H9 (cell line): ENCODE measurements around the gene FAM53B. TPM values are rescaled to one million over a fixed set of nuclear protein-coding genes. Genes with fewer than 3 reads are reported as not detected.

Experiments used
- DNase-seq: peaks from one replicate; pipeline ENCODE4 v3.0.0-alpha.2; 2017
- H2AFZ ChIP-seq: one replicate; pipeline ENCODE4 v1.6.1; 2013; ENCODE audit warnings: mild to moderate bottlenecking, low read length, control low read depth, moderate library complexity
- H2AK5ac ChIP-seq: 2 replicates; pipeline ENCODE4 v1.6.1; 2013; ENCODE audit warnings: low read length, control low read depth, mixed read lengths; ENCODE audit not compliant: insufficient read length
- H2BK120ac ChIP-seq: one replicate; pipeline ENCODE4 v1.6.1; 2013; ENCODE audit warnings: low read depth, mild to moderate bottlenecking, low read length, control low read depth, inconsistent platforms; ENCODE audit not compliant: poor library complexity, severe bottlenecking
- H2BK12ac ChIP-seq: 2 replicates; pipeline ENCODE4 v1.6.1; 2013; ENCODE audit warnings: low read length, control low read depth, mixed read lengths, low read depth; ENCODE audit not compliant: insufficient read length
- H2BK15ac ChIP-seq: 2 replicates; pipeline ENCODE4 v1.6.1; 2013; ENCODE audit warnings: low read depth, low read length, control low read depth
- H2BK20ac ChIP-seq: one replicate; pipeline ENCODE4 v1.6.1; 2013; ENCODE audit warnings: low read depth, mild to moderate bottlenecking, low read length, control low read depth, inconsistent platforms; ENCODE audit not compliant: poor library complexity, severe bottlenecking
- H2BK5ac ChIP-seq: 2 replicates; pipeline ENCODE4 v1.6.1; 2013; ENCODE audit warnings: low read length, control low read depth, mixed read lengths; ENCODE audit not compliant: insufficient read length
- H3K14ac ChIP-seq: 2 replicates; pipeline ENCODE4 v1.6.1; 2013; ENCODE audit warnings: low read length, control low read depth; ENCODE audit not compliant: insufficient read depth
- H3K18ac ChIP-seq: 2 replicates; pipeline ENCODE4 v1.6.1; 2013; ENCODE audit warnings: low read depth, mild to moderate bottlenecking, mixed read lengths, low read length, control low read depth; ENCODE audit not compliant: insufficient read length
- H3K23ac ChIP-seq: 2 replicates; pipeline ENCODE4 v1.6.1; 2013; ENCODE audit warnings: low read length, control low read depth, mixed read lengths, low read depth; ENCODE audit not compliant: insufficient read length
- H3K23me2 ChIP-seq: 2 replicates; pipeline ENCODE4 v1.6.1; 2013; ENCODE audit warnings: low read depth, mild to moderate bottlenecking, mixed read lengths, low read length, control low read depth; ENCODE audit not compliant: insufficient read length, poor library complexity, severe bottlenecking
- H3K27ac ChIP-seq: 2 replicates; pipeline ENCODE4 v1.5.1; 2013; ENCODE audit warnings: low read length, control low read depth, mixed read lengths, low read depth; ENCODE audit not compliant: insufficient read length
- H3K27me3 ChIP-seq: 2 replicates; pipeline ENCODE4 v1.6.1; 2013; ENCODE audit warnings: low read length, control low read depth, inconsistent platforms; ENCODE audit not compliant: insufficient read depth
- H3K4ac ChIP-seq: 2 replicates; pipeline ENCODE4 v1.6.1; 2013; ENCODE audit warnings: low read depth, mild to moderate bottlenecking, control low read depth, inconsistent platforms, low read length, moderate library complexity
- H3K4me1 ChIP-seq: 2 replicates; pipeline ENCODE4 v1.6.1; 2013; ENCODE audit warnings: low read length, control low read depth, inconsistent platforms; ENCODE audit not compliant: insufficient read depth
- H3K4me2 ChIP-seq: 2 replicates; pipeline ENCODE4 v1.6.1; 2013; ENCODE audit warnings: low read length, control low read depth, mixed read lengths; ENCODE audit not compliant: insufficient read length, insufficient read depth
- H3K56ac ChIP-seq: 2 replicates; pipeline ENCODE4 v1.6.1; 2013; ENCODE audit warnings: low read depth, mild to moderate bottlenecking, mixed read lengths, low read length, control low read depth; ENCODE audit not compliant: insufficient read length
- H3K79me1 ChIP-seq: 2 replicates; pipeline ENCODE4 v1.6.1; 2013; ENCODE audit warnings: low read depth, mild to moderate bottlenecking, moderate library complexity, low read length, control low read depth, inconsistent platforms; ENCODE audit not compliant: insufficient read depth, poor library complexity, severe bottlenecking
- H3K79me2 ChIP-seq: 2 replicates; pipeline ENCODE4 v1.6.1; 2013; ENCODE audit warnings: low read length, control low read depth, inconsistent platforms; ENCODE audit not compliant: insufficient read depth
- H3K9ac ChIP-seq: 2 replicates; pipeline ENCODE4 v1.6.1; 2013; ENCODE audit warnings: low read length, control low read depth, mixed read lengths; ENCODE audit not compliant: insufficient read length; ENCODE audit errors: extremely low read depth
- H3K9me3 ChIP-seq: one replicate; pipeline ENCODE4 v1.6.1; 2013; ENCODE audit warnings: low read depth, low read length, inconsistent platforms; ENCODE audit not compliant: control insufficient read depth
- H3T11ph ChIP-seq: one replicate; pipeline ENCODE4 v1.6.1; 2013; ENCODE audit warnings: mild to moderate bottlenecking, low read length, control low read depth, inconsistent platforms
- H4K20me1 ChIP-seq: one replicate; pipeline ENCODE4 v1.6.1; 2013; ENCODE audit not compliant: control insufficient read depth, insufficient read length, insufficient read depth
- H4K5ac ChIP-seq: 2 replicates; pipeline ENCODE4 v1.6.1; 2013; ENCODE audit warnings: low read depth, mild to moderate bottlenecking, mixed read lengths, low read length, control low read depth; ENCODE audit not compliant: insufficient read length
- H4K8ac ChIP-seq: replicated peaks from 2 replicates; pipeline ENCODE4 v1.6.1; 2013; ENCODE audit warnings: low read length, control low read depth, mixed read lengths, low read depth; ENCODE audit not compliant: insufficient read length
- H4K91ac ChIP-seq: 2 replicates; pipeline ENCODE4 v1.6.1; 2013; ENCODE audit warnings: low read depth, mild to moderate bottlenecking, moderate library complexity, mixed read lengths, low read length, control low read depth; ENCODE audit not compliant: insufficient read length
- H3K27ac Mint-ChIP-seq, 3 experiments: 2 replicates in 2 of 3; 3 replicates in 1 of 3; pipeline ENCODE4 v1.8.0; 2020 to 2021; ENCODE audit warnings: mixed read lengths in 3 of 3, mild to moderate bottlenecking in 1 of 3, moderate library complexity in 1 of 3
- H3K27me3 Mint-ChIP-seq: 2 replicates; pipeline ENCODE4 v1.8.0; 2021; ENCODE audit warnings: low read depth, mild to moderate bottlenecking, moderate library complexity, mixed read lengths
- H3K36me3 Mint-ChIP-seq, 3 experiments: 2 replicates in 2 of 3; 3 replicates in 1 of 3; pipeline ENCODE4 v1.8.0; 2020 to 2021; ENCODE audit warnings: low read depth in 3 of 3, mixed read lengths in 3 of 3; ENCODE audit not compliant: insufficient read depth in 1 of 3
- H3K4me1 Mint-ChIP-seq, 2 experiments: 2 replicates each; pipeline ENCODE4 v1.8.0; 2020; ENCODE audit warnings: mixed read lengths in 2 of 2
- H3K4me3 Mint-ChIP-seq, 2 experiments: 2 replicates in 1 of 2; 3 replicates in 1 of 2; pipeline ENCODE4 v1.8.0; 2020 to 2021; ENCODE audit warnings: mild to moderate bottlenecking in 2 of 2, mixed read lengths in 2 of 2, moderate library complexity in 1 of 2
- H3K9me3 Mint-ChIP-seq, 2 experiments: 2 replicates in 1 of 2; 3 replicates in 1 of 2; pipeline ENCODE4 v1.8.0; 2020; ENCODE audit warnings: mild to moderate bottlenecking in 2 of 2, mixed read lengths in 2 of 2, moderate library complexity in 1 of 2
- CTCF ChIP-seq: fragments of 200-600 bp; sonication (generic); conservative IDR thresholded peaks from 3 replicates; pipeline ENCODE4 v1.8.0; 2021; ENCODE audit warnings: antibody characterized with exemption, mild to moderate bottlenecking
- WGBS: extraction: QIAGEN DNeasy Blood & Tissue Kit; methylation state at CpG from one replicate; pipeline ENCODE4 v1.1.7; 2013; ENCODE audit warnings: missing lambda C conversion rate, low lambda C conversion rate, mixed read lengths; ENCODE audit not compliant: insufficient read length; ENCODE audit errors: extremely low coverage; 5-methylcytosine and 5-hydroxymethylcytosine counted together
- total RNA-seq: library from RNA; stranded (reverse); gene quantifications from 2 replicates; pipeline ENCODE4 v1.2.1, GENCODE V29; 2021

FAM53B gene
- total RNA-seq, 1 experiment from 2014 or later = 11.5 TPM

- Mint-ChIP-seq H3K4me3 (peak overlapping the region; percentile 88 to 95), H3K27ac (no peak overlapping the region), H3K36me3 (no peaks in the 10 kb centered on the region; a peak in 1 of 7 replicates), H3K27me3 (peaks cover 44% of the 10 kb centered on the region), H3K9me3 (no peaks in the 10 kb centered on the region), H3K4me1 (peaks cover 65 to 68% of the 10 kb centered on the region in 2 experiments)
- DNase-seq = no peak
- no peak overlapping the region for H2AK5ac ChIP-seq
- no peak overlapping the region for H3K27ac ChIP-seq
- H2BK120ac ChIP-seq = no peak overlapping the region
- no peak for TF ChIP-seq CTCF
- no CpG with 5 or more reads among the region's 9 CpGs for WGBS
- H4K5ac ChIP-seq = no peak overlapping the region
- H4K8ac ChIP-seq = no peak overlapping the region
- no peaks in the 10 kb centered on the region; the same call in 1 of the 2 replicates for H3K79me2 ChIP-seq
- H3K9me3 ChIP-seq = no peaks in the 10 kb centered on the region
- no peak overlapping the region for H2BK15ac ChIP-seq
- no peak overlapping the region for H3K14ac ChIP-seq
- peaks cover 18% of the 10 kb centered on the region; the same call in 1 of the 2 replicates for H3K4me1 ChIP-seq
- peaks cover 9% of the 10 kb centered on the region for H3K23me2 ChIP-seq
- no peak overlapping the region for H3K56ac ChIP-seq
- peaks cover 6% of the 10 kb centered on the region; the same call in 1 of the 2 replicates for H3K27me3 ChIP-seq
- H3K23ac ChIP-seq = no peak overlapping the region
- no peak overlapping the region for H3K4ac ChIP-seq
- H2AFZ ChIP-seq = no peak overlapping the region
- H3K18ac ChIP-seq = no peak overlapping the region
- no peak overlapping the region for H3K9ac ChIP-seq
- no peaks in the 10 kb centered on the region for H3K79me1 ChIP-seq
- H3K4me2 ChIP-seq = peak overlapping the region; percentile 88
- H3T11ph ChIP-seq = no peak overlapping the region
- H2BK5ac ChIP-seq = no peak overlapping the region
- H4K91ac ChIP-seq = no peak overlapping the region
- H2BK12ac ChIP-seq = no peak overlapping the region
- no peak overlapping the region for H2BK20ac ChIP-seq
- H4K20me1 ChIP-seq = no peaks in the 10 kb centered on the region
Measured at GRCh38 chr10:124741922-124742412, 2.2 kb downstream of the FAM53B start.
